GM13977 (cell line): ENCODE measurements around the gene SERPING1.

Experiments used
- DNase-seq: peaks from one replicate; pipeline ENCODE4 v3.0.0; 2012; ENCODE audit warnings: low spot score
- CTCF ChIP-seq: IDR thresholded peaks from 2 replicates; pipeline ENCODE4 v1.5.1; 2012; ENCODE audit warnings: mild to moderate bottlenecking, control low read depth; ENCODE audit not compliant: insufficient read depth; ENCODE audit errors: extremely low read depth, missing control alignments
- in situ Hi-C: fragments of 300-500 bp; cut with MboI; formaldehyde crosslinking; loops from one replicate; pipeline ENCODE4 v1.12.0; 2022; ENCODE audit warnings: low sequenced_read_pairs, low pct_unique_long_range_greater_than_20kb, mixed read lengths, inconsistent platforms; ENCODE audit not compliant: unreplicated experiment

SERPING1 gene

GRCh38 chr11:57567515-57568329 lies 29.8 kb upstream of the SERPING1 start, which contains the start of gene UBE2L6:
UBE2L6 (minus strand) TSS chr11:57567672; CDS start chr11:57567611, 61 bp downstream.
- peak; percentile 74 for TF ChIP-seq CTCF
- in situ Hi-C loops, result loop anchor here (25.0 kb wide), 1 partner anchor 245 kb away; no protein-coding TSS in a partner anchor
- DNase-seq, result peak; percentile 87

DNA sequence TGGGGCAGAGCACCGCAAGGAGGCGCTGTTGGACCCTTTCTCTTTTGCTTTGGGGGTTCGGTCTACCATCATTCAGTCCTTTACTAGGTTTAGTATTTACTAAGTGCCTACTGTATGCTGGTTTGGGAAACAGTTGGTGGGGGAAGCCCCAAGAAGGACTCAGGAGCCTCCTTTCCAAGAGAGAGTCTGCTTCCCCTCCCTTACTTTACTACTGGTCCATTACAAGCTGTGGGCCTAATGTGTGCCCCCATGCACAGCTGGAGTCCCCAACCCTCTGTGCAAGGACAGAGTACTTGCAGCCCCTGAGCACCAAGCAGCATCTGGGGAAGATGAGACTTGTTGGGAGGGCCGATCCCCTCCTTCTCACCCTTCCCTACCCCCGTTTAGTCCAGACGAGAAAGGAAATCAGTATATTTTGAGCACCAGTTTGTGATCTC lies 29.1 kb upstream of the SERPING1 start:
- no peak for DNase-seq
- in situ Hi-C loops, result loop anchor here (25.0 kb wide), 1 partner anchor 244 kb away; no protein-coding TSS in a partner anchor

GRCh38 chr11:57571606-57572005 lies 25.9 kb upstream of the SERPING1 start:
- no peak for DNase-seq
- no peak for TF ChIP-seq CTCF
- in situ Hi-C loops, result loop anchor here (25.0 kb wide), 1 partner anchor 241 kb away; no protein-coding TSS in a partner anchor

More for the DNA sequence above, 29.1 kb upstream of the SERPING1 start:
- TF ChIP-seq CTCF, result peak; percentile 92

DNA sequence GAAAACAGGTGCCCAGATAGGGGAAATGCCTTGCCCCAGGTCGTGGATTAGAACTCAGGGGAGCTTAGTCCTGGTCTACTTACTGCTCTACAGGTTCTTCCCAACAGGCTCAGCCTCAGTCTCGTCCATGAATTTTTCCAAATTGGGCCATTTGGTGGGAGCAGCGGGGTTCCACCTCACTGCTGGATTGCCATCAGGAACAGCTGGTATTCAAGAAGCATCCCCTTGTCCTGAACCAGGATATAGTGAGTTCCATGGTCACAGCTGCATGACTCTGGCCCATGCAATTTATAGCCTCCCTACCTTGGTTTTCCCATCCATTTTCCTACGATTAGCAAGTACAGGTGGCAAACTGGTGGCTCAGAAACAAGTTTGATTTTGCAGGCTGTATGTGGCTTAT lies 23.4 kb upstream of the SERPING1 start:
- DNase-seq, result no peak
- in situ Hi-C loops, result loop anchor here (25.0 kb wide), 1 partner anchor 238 kb away; no protein-coding TSS in a partner anchor
- no peak for TF ChIP-seq CTCF

DNA sequence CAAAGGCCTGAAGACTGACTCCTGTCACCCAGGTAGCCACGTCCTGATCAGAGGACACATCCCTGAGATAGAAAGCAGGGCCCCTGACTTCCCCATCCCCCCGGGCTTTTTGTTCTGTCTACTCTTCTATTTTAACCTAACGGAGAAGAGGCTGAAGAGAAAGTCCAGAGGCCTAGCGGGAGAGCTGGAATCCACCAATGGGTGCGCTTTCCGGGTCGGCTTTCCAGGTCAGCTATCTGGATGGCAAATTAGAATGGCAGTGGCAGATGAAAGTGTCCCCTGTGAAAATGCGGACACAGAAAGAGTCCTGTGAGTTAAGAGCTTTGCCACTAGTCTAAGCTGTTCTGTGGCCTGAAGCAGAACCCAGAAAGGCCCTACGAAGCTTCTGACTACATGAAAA lies 13.1 kb upstream of the SERPING1 start:
- in situ Hi-C loops, result no loop called here
- DNase-seq, result no peak
- TF ChIP-seq CTCF, result no peak

DNA sequence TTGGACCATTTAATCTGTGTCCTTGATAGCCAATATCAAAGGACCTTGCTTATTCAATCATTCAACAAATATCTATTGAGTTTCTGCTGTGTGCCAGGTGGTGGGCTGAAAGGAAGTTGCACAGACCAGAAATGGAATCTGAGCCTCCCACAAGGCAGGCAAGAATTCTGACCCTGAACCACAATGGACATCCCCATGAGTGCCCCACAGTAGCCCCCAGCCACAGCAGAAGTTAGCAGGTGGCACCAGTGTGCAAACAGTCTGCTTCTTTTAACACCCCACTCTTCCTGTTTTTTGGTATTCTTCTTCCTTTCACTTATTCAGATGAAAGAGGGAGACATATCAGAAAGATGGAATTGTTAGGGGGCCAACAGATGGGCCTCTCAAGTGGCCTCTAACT lies 12.2 kb upstream of the SERPING1 start:
- TF ChIP-seq CTCF, result no peak
- DNase-seq, result no peak
- in situ Hi-C loops, result no loop called here
